GM23338 (cell line): ENCODE measurements around the gene DAZL. TPM values are rescaled to one million over a fixed set of nuclear protein-coding genes. Genes with fewer than 3 reads are reported as not detected.
A peak's percentile ranks its signal among the peaks of the same experiment; 100 is the strongest.

Experiments used
- ATAC-seq: fragments of 200-7000 bp; cut with Tn5 transposase; 3 replicates; pipeline ENCODE4 v1.9.1; 2020
- DNase-seq: peaks from one replicate; pipeline ENCODE4 v3.0.0-alpha.2; 2015; ENCODE audit warnings: low spot score
- H2AFZ ChIP-seq: fragments of 200-600 bp; sonication (generic); 2 replicates; pipeline ENCODE4 v1.8.0; 2016; ENCODE audit warnings: antibody characterized with exemption, mild to moderate bottlenecking, moderate library complexity
- H3F3A ChIP-seq: fragments of 200-600 bp; sonication (generic); replicated peaks from 2 replicates; pipeline ENCODE4 v1.8.0; 2017; ENCODE audit warnings: antibody characterized with exemption, mixed run types, low read depth
- H3K27ac ChIP-seq: fragments of 200-600 bp; sonication (generic); 2 replicates; pipeline ENCODE4 v1.6.1; 2016; ENCODE audit warnings: low read depth
- H3K27me3 ChIP-seq: fragments of 200-600 bp; sonication (generic); 2 replicates; pipeline ENCODE4 v1.8.0; 2016; ENCODE audit warnings: mild to moderate bottlenecking, mixed run types, moderate library complexity; ENCODE audit not compliant: insufficient read depth
- H3K36me3 ChIP-seq: fragments of 200-600 bp; sonication (generic); 2 replicates; pipeline ENCODE4 v1.8.0; 2016; ENCODE audit warnings: mild to moderate bottlenecking; ENCODE audit not compliant: insufficient read depth
- H3K4me1 ChIP-seq: fragments of 200-600 bp; sonication (generic); 2 replicates; pipeline ENCODE4 v1.8.0; 2016; ENCODE audit warnings: mild to moderate bottlenecking, moderate library complexity; ENCODE audit not compliant: insufficient read depth
- H3K4me2 ChIP-seq: fragments of 200-600 bp; sonication (generic); 2 replicates; pipeline ENCODE4 v1.7.1; 2017; ENCODE audit warnings: mixed run types
- H3K4me3 ChIP-seq: fragments of 200-600 bp; sonication (generic); 2 replicates; pipeline ENCODE4 v1.6.1; 2016; ENCODE audit warnings: mixed run types
- H3K79me2 ChIP-seq: fragments of 200-600 bp; sonication (generic); replicated peaks from 2 replicates; pipeline ENCODE4 v1.8.0; 2017; ENCODE audit warnings: mild to moderate bottlenecking; ENCODE audit not compliant: insufficient read depth
- H3K9me2 ChIP-seq: fragments of 200-600 bp; sonication (generic); 2 replicates; pipeline ENCODE4 v1.8.0; 2017; ENCODE audit not compliant: insufficient read depth
- H4K20me1 ChIP-seq: fragments of 200-600 bp; sonication (generic); replicated peaks from 2 replicates; pipeline ENCODE4 v1.8.0; 2017; ENCODE audit warnings: mild to moderate bottlenecking; ENCODE audit not compliant: insufficient read depth
- H3K27ac Mint-ChIP-seq: 2 replicates; pipeline ENCODE4 v1.8.0; 2020; ENCODE audit warnings: inconsistent platforms, mild to moderate bottlenecking, moderate library complexity, mixed read lengths
- H3K27me3 Mint-ChIP-seq: 3 replicates; pipeline ENCODE4 v1.8.0; 2022; ENCODE audit warnings: low read depth, mild to moderate bottlenecking, moderate library complexity, mixed read lengths, inconsistent platforms; ENCODE audit not compliant: insufficient read depth, poor library complexity
- H3K36me3 Mint-ChIP-seq: 3 replicates; pipeline ENCODE4 v1.8.0; 2021; ENCODE audit warnings: low read depth, mild to moderate bottlenecking, inconsistent platforms, moderate library complexity, mixed read lengths
- H3K4me1 Mint-ChIP-seq: 3 replicates; pipeline ENCODE4 v1.8.0; 2020; ENCODE audit warnings: mild to moderate bottlenecking, inconsistent platforms, mixed read lengths
- H3K4me3 Mint-ChIP-seq: 3 replicates; pipeline ENCODE4 v1.8.0; 2021; ENCODE audit warnings: moderate library complexity, mild to moderate bottlenecking, inconsistent platforms, mixed read lengths
- H3K9me3 Mint-ChIP-seq: 3 replicates; pipeline ENCODE4 v1.8.0; 2020; ENCODE audit warnings: moderate library complexity, mild to moderate bottlenecking, inconsistent platforms, mixed read lengths
- CREB1 ChIP-seq: fragments of 250-450 bp; sonication (Bioruptor Pico); IDR thresholded peaks from 2 replicates; pipeline ENCODE4 v1.5.0; 2020; ENCODE audit warnings: low read depth, mild to moderate bottlenecking, moderate library complexity
- JUNB ChIP-seq: IDR thresholded peaks from one replicate; pipeline ENCODE4 v1.6.1; 2016; ENCODE audit warnings: antibody characterized with exemption; ENCODE audit not compliant: unreplicated experiment
- REST ChIP-seq: IDR thresholded peaks from one replicate; pipeline ENCODE4 v1.6.1; 2018; ENCODE audit warnings: antibody characterized with exemption; ENCODE audit not compliant: unreplicated experiment
- ZNF114 ChIP-seq: fragments of 250-450 bp; sonication (Bioruptor Pico); IDR thresholded peaks from 2 replicates; pipeline ENCODE4 v1.5.0; 2020; ENCODE audit warnings: mild to moderate bottlenecking, moderate library complexity
- ZNF331 ChIP-seq: fragments of 250-450 bp; sonication (Bioruptor Pico); IDR thresholded peaks from 2 replicates; pipeline ENCODE4 v1.5.0; 2020; ENCODE audit warnings: low read depth, mild to moderate bottlenecking, moderate library complexity
- polyA plus RNA-seq: library from polyadenylated mRNA; unstranded; fragments of >200 nt; fragmentation: Nextera tagmentation; extraction: Ambion mirVana; gene quantifications from 2 replicates; pipeline ENCODE4 v1.2.1, GENCODE V29; 2016
- total RNA-seq: library from RNA; depleted of rRNA; stranded (reverse); fragments of >200 nt; shearing (Covaris generic); gene quantifications from 2 replicates; pipeline ENCODE4 v1.2.3, GENCODE V29; 2014
- TF ChIP-seq, protein P1 (sequence below): IDR thresholded peaks from 2 replicates; pipeline ENCODE4 v1.6.1; 2016; ENCODE audit warnings: antibody characterized with exemption

Gene DAZL
- total and polyA plus RNA-seq, 2 experiments from 2014 or later = 3.2 to 5.3 TPM

GRCh38 chr3:16552757-16553156 lies 52.5 kb downstream of the DAZL start (continued):
- TF ChIP-seq REST (no peak), CREB1 (CRISPR knock-in tag) (no peak), JUNB (no peak)

DNA sequence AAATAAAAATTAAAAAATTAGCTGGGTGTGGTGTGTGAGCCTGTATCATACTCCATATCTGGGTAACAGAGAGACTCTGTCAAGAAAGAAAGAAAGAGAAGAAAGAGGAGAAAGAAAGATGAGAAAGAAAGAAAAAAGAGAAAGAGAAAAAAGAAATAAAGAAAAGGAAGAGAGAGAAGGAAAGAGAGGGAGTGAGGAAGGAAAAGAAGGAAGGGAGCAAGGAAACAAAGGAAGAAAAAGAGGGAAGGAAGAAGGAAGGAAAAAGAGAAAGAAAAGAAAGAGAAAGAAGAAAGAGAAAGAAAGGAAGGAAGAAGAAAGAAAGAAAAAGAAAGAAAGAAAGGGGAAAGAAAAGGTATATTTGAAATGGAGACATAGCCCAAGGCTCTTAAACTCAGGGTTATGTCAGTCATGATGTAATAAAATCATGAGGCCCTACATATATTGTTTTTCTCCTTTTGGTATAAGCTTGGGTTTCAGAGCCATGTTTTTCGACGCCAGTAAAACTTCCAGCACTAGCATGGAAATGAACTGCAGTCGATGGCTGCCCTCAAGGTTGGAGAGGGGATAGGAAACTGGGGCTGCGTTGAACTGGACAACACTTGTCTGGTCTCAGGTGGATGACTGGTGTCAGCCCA lies 53.8 kb downstream of the DAZL start:
- Mint-ChIP-seq H3K36me3 (peaks cover 4% of the 10 kb centered on the region; the same call in 1 of the 3 replicates), H3K4me1 (peaks cover 11% of the 10 kb centered on the region; the same call in 2 of the 3 replicates), H3K4me3 (no peak overlapping the region), H3K9me3 (peaks cover 4% of the 10 kb centered on the region; the same call in 1 of the 3 replicates), H3K27me3 (peaks cover 12% of the 10 kb centered on the region), H3K27ac (peak overlapping the region; percentile 98)
- Histone ChIP-seq H3K27me3 (no peaks in the 10 kb centered on the region), H3K4me3 (no peak overlapping the region), H3K9me2 (no peaks in the 10 kb centered on the region), H3K27ac (no peak overlapping the region), H3K4me2 (no peak overlapping the region), H4K20me1 (no peaks in the 10 kb centered on the region), H3F3A (no peaks in the 10 kb centered on the region), H3K4me1 (peaks cover 9% of the 10 kb centered on the region; the same call in 1 of the 2 replicates), H3K79me2 (no peaks in the 10 kb centered on the region), H2AFZ (peak overlapping the region; percentile 28), H3K36me3 (no peaks in the 10 kb centered on the region)
- TF ChIP-seq, protein P1, sequence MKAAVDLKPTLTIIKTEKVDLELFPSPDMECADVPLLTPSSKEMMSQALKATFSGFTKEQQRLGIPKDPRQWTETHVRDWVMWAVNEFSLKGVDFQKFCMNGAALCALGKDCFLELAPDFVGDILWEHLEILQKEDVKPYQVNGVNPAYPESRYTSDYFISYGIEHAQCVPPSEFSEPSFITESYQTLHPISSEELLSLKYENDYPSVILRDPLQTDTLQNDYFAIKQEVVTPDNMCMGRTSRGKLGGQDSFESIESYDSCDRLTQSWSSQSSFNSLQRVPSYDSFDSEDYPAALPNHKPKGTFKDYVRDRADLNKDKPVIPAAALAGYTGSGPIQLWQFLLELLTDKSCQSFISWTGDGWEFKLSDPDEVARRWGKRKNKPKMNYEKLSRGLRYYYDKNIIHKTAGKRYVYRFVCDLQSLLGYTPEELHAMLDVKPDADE = no peak
- no peak for TF ChIP-seq REST
- TF ChIP-seq CREB1 (CRISPR knock-in tag) = no peak
- no peak for TF ChIP-seq ZNF331 (CRISPR knock-in tag)
- no peak for TF ChIP-seq ZNF114 (CRISPR knock-in tag)
- ATAC-seq (no peak), DNase-seq (no peak)
